GM12892 (cell line): ENCODE results near the gene CORO6.
A peak's percentile ranks its signal among the peaks of the same experiment; 100 is the strongest.

ENCODE experiments used
- DNase-seq: peaks from one replicate; pipeline ENCODE4 v3.0.0; 2011; ENCODE audit not compliant: insufficient read length
- FAIRE-seq: peaks from 2 replicates; lab custom pipeline; 2011; peaks lifted over from hg19 to GRCh38; lab: Jason Lieb, UNC
- POLR2A ChIP-seq: IDR thresholded peaks from 2 replicates; pipeline ENCODE4 v1.6.1; 2011; ENCODE audit warnings: low read depth, low read length, control low read depth
- POLR2AphosphoS5 ChIP-seq: IDR thresholded peaks from 2 replicates; pipeline ENCODE4 v1.6.1; 2011; ENCODE audit warnings: low read depth, low read length, control low read depth
- TAF1 ChIP-seq: IDR thresholded peaks from 2 replicates; pipeline ENCODE4 v1.6.1; 2011; ENCODE audit warnings: low read depth, mild to moderate bottlenecking, control low read depth, low read length, borderline replicate concordance

The CORO6 gene

DNA sequence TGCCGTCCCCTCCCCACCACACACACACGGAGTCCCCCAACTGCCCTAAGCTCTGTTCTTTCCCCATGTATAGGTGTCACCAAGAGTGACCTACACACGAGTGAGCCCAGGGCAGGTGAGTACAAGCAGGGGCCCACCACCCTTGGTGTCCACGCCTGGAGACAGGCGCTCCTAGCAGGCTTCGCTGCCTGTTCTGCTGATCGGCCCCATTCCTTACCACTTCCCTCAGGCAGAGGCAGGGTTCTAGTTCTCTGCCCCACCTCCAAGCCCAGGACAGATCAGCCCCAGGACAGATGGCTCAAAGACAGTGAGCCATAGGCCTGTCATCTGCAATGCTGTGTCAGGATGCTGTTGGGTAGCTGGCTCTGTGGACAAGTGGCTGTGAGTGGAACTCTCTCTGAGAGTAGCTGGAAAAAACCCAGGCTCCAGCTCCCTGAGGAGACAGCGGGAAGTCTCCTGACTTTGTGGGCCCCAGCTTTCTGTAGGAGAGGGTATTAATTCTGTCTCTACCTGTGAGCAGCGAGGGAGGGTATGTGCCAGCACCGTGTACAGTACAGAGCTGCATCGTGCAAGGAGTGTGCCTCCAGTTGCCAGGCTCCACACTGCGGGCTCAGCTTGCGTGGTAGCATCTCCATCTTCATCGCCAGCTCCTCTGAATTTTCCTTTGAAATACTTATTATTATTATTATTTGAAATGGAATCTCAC, 53.3 kb downstream of the CORO6 start:
- DNase-seq, result no peak
- TF ChIP-seq POLR2AphosphoS5 (no peak), POLR2A (no peak)
- no peak for FAIRE-seq

DNA sequence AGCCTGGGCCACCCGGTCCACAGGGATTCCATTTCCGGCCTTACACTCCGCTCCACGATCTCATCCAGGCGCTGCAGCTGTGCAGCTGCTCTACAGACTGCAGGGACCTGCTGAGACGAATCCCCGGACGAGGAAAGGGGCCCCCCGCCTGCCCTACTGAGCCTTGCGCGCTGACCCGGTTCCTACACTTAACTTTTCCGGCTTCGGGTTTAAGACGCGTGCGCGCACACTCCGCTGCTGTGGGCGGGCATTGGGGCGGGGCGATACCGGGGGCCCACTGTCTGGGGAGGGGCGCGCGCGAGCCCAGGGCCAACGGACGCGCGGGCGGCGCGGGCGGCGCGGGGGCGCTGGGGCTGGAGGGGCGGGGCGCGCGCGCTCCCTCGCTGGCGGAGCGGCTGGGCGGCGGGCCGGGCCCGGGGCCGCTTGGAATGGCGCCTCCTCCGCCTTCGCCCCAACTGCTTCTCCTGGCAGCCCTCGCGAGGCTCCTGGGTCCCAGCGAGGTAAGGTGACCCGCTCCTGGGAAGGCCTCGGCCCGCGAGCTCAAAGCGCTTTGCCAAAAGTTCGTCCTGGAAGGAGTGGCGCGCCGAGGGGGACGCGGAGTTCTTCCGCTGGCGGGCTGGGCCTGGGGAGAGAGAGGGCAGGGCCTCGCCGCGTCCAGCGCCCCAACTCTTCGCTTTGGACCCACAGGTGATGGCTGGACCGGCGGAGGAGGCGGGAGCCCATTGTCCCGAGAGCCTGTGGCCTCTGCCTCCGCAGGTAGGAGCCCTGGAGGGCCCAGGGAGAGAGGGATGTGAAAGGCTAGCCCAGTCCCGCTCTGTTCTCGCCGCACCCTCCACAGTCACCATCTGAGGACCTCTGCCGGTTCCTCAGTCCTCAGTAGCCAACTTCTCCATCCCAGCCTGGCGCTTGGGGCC, 54.1 kb downstream of the CORO6 start, which contains the start of gene TP53I13:
TSS of gene TP53I13 (plus strand) at position 371 of the 914 bp plus-strand sequence. CDS start at position 429, 58 bp downstream.
- DNase-seq (peak; percentile 81), FAIRE-seq (peak; percentile 96)
- TF ChIP-seq TAF1 (no peak), POLR2AphosphoS5 (peak; percentile 54; the same call in 1 of the 2 replicates), POLR2A (peak; percentile 65; the same call in 1 of the 2 replicates)

- DNase-seq, result peak; percentile 81
- TF ChIP-seq POLR2AphosphoS5 (no peak), POLR2A (no peak; the same call in 1 of the 2 replicates)
- FAIRE-seq, result peak; percentile 56
Observed at GRCh38 chr17:29567554-29568330, 55.0 kb downstream of the CORO6 start.

DNA sequence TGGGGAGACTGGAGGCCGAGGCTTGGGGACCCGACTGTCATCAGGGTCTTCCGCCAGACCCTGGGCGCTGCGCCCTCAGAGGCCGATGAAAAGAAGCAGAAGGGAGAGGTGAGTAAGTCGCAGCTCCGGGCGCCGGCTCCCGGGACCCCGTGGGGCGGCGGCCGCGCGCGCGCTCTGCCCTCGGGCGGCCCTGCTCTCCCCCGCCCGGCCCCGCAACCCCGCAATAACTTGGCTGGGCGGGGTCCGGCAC, 55.5 kb downstream of the CORO6 start:
- FAIRE-seq, result no peak
- TF ChIP-seq POLR2A, result no peak
- TF ChIP-seq POLR2AphosphoS5, result no peak
- TF ChIP-seq TAF1, result no peak

GRCh38 chr17:29566473-29567303, 56.0 kb downstream of the CORO6 start, which contains the start of gene ABHD15:
Gene ABHD15 (minus strand): TSS chr17:29567037. CDS start chr17:29566966, 71 bp downstream.
- DNase-seq (peak; percentile 63), FAIRE-seq (peak; percentile 14)
- TF ChIP-seq POLR2A (no peak), TAF1 (no peak), POLR2AphosphoS5 (no peak)

More for the DNA sequence above, 55.5 kb downstream of the CORO6 start:
- DNase-seq, result no peak

DNA sequence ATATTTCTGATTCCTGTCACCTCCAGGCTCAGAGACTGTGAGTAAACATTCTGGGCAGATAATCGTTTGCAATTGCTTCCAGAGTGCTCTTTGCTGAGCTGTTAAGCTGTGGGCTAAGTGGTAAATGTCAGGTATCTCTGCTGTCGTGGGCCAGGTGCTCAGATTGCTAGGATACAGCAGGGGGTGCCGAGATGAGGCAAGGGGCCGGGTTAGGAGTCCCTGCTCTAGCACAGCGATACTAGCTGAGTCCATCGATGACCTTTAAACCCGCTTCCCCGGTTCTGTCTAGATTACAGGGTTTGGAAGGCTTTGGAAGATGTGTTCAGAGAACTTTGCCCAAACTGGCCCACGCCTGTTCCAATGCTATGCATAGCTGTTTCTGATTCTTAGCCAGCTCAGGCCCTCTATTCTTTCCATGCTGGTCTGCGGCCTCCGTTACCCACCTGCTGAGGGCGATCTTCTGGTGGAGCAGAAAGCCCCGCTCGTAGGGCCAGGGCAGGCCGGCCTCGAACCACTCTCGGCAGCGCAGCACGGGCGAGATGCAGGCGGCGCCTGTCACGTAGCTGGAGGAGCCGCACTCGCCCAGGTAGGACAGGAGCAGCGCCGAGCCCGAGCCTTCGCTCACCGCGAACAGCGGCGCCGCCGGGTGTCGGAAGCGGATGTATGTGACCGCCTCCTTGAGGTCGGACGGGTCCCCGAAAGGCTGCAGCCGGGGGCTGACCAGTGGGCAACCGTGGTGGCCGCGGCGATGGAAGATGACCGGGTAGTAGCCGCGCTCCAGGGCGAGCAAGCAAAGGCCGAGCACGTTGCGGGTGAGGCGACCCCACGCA, 56.9 kb downstream of the CORO6 start:
- TF ChIP-seq POLR2A (no peak), POLR2AphosphoS5 (no peak), TAF1 (no peak)
- DNase-seq (peak; percentile 52), FAIRE-seq (peak; percentile 70)
